ENCODE data around the gene DYTN. TPM values are rescaled to one million over a fixed set of nuclear protein-coding genes. Genes with fewer than 3 reads are reported as not detected.

DYTN gene
- total RNA-seq, 1 donor: 0.31 TPM

DNA sequence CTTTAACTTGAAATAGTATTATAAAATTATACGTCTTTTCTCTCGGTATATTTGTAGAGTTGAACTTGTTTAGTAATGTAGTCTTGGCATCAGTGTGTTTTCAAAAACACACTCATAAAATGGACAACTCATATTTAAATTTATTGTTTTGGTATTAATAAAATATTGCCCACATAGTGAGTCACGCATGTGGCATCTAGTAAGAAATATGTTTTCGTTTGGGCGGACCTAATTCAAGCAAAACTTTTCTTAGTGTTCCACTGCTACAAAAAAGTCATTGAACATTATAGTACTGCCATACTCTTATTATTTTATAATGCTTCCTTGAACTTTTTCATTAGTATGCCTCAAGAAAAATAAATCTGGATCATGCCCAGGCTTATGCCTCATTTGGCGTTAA lies 107.0 kb downstream of the DYTN start:
- H3K4me3 ChIP-seq (ENCODE audit: low read length): no peak overlapping the region
- no peaks in the 10 kb centered on the region for H3K27me3 ChIP-seq (ENCODE audit: insufficient read depth, low read length)
- no peaks in the 10 kb centered on the region for H3K4me1 ChIP-seq (ENCODE audit: insufficient read depth, low read length)
- H3K9me3 ChIP-seq (ENCODE audit: low read depth, low read length): no peaks in the 10 kb centered on the region

DNA sequence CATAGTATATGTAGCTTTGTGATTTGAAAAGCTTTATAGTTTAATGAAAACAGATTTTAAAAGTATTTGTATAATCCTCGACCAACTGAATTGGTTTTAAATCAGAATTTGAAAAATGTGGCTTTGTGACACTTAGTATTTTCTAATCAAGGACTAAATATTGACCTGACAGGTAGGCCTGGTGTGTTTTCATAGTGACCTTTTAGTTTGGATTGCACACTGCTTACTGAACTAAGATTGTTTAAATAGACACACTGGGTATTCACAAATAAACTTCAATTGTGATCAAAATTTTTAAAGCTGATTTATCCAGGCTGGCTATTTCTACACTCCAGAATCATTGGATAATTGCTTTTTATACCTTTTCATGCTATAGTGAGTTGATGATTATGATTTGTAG lies 107.7 kb downstream of the DYTN start:
- Histone ChIP-seq H3K4me1 (ENCODE audit: insufficient read depth, low read length) (no peaks in the 10 kb centered on the region), H3K4me3 (ENCODE audit: low read length) (no peak overlapping the region), H3K9me3 (ENCODE audit: low read depth, low read length) (no peaks in the 10 kb centered on the region), H3K27me3 (ENCODE audit: insufficient read depth, low read length) (no peaks in the 10 kb centered on the region)

GRCh38 chr2:206603243-206603642 lies 115.0 kb downstream of the DYTN start:
- no peak overlapping the region for H3K4me3 ChIP-seq (ENCODE audit: low read length)
- no peaks in the 10 kb centered on the region for H3K27me3 ChIP-seq (ENCODE audit: insufficient read depth, low read length)
- no peaks in the 10 kb centered on the region for H3K9me3 ChIP-seq (ENCODE audit: low read depth, low read length)
- no peaks in the 10 kb centered on the region for H3K4me1 ChIP-seq (ENCODE audit: insufficient read depth, low read length)

Other genes starting within 250 kb of the DYTN start
- gene FAM237A, start 75.9 kb downstream of the DYTN start, total RNA-seq: not detected
- gene MDH1B, start 46.9 kb upstream of the DYTN start, total RNA-seq: not detected
- gene FASTKD2, start 47.2 kb upstream of the DYTN start, total RNA-seq: 38.7 TPM
- 0.21 TPM for gene CPO, start 221.1 kb upstream of the DYTN start, total RNA-seq